ENCODE measurements around the gene EDN2. TPM values are rescaled to one million over a fixed set of nuclear protein-coding genes. Genes with fewer than 3 reads are reported as not detected.
A peak's percentile ranks its signal among the peaks of the same experiment; 100 is the strongest.

EDN2 gene
- total and polyA plus RNA-seq, 4 donors = 0.10 to 0.13 TPM; not detected in 2

DNA sequence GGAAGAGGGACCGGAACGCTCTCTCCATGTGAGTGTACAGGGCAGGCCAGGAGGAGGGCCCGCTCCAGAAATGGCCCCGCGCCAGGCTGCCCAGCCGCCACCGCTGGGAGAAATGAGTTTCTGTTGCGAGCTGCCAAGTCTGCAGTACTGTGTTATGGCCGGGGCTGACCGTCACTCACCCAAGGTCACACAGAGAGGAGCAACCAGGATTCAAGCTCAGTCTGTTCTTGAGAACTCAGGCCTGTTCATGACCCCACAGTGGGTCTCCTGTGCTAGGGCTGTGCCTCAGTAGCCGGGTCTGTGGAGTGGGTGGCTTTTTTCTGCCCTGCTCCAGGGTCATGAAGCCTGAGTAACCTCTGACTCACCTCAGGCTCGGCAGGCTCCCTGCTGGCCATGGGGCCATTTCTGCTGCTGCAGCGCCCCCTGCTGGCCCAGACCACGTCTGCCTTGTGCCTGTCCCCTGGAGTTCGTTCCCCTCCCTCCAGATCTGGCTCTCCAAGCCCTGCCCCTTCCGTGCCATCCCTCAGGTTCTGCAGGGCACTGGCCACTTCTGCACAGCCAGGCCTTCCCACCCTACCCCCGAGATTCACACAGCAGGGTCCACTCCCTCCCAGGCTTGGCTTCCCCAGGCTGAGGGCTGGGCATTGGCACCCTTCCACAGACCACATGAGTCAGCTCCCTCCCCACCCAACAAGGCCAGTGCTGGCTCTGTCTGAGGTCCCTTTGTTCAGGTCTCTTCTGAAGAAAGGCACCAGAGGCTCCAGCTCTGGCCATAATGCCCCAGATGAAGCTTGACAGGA lies 51.8 kb downstream of the EDN2 start:
- peaks cover 0 to 14% (median 8%) of the 10 kb centered on the region in 4 donors for H3K4me1 ChIP-seq (ENCODE audit: control insufficient read depth in 4 of 4, insufficient read depth in 4 of 4, low read length in 3 of 4)
- no peaks in the 10 kb centered on the region for H3K9me3 ChIP-seq (ENCODE audit: control insufficient read depth in 4 of 4, low read length in 3 of 4)
- H3K27ac ChIP-seq (ENCODE audit: low read depth in 1 of 2, low read length in 2 of 2) = peak overlapping the region in 1 of 2 donors; percentile 72
- H3K4me3 ChIP-seq (ENCODE audit: low read depth in 1 of 3, low read length in 3 of 3) = peak overlapping the region in 2 of 3 donors; percentile 21 to 48
- DNase-seq (ENCODE audit: low spot score) = peak; percentile 81
- WGBS = 13% methylated on average over 17 of the region's 17 CpGs
- H3K9ac ChIP-seq (ENCODE audit: low read depth in 1 of 2, low read length in 2 of 2) = peak overlapping the region in 1 of 2 donors; percentile 53
- no peaks in the 10 kb centered on the region for H3K36me3 ChIP-seq (ENCODE audit: control insufficient read depth in 4 of 4, insufficient read depth in 3 of 4, low read depth in 1 of 4, low read length in 3 of 4)
- TF ChIP-seq FOXA1 (IDR thresholded peaks at IDR 0.05) (no peak), EGR1 (IDR thresholded peaks at IDR 0.05; ENCODE audit: low read depth in 2 of 2) (no peak), JUND (IDR thresholded peaks at IDR 0.05) (peak; percentile 87 to 93), GABPA (IDR thresholded peaks at IDR 0.05 in 1 of 2, conservative IDR thresholded peaks at IDR 0.05 in 1 of 2) (no peak), FOXA2 (IDR thresholded peaks at IDR 0.05) (no peak), RXRA (IDR thresholded peaks at IDR 0.05) (peak; percentile 90 to 95), SP1 (IDR thresholded peaks at IDR 0.05) (peak; percentile 66), YY1 (IDR thresholded peaks at IDR 0.05) (peak; percentile 51), RAD21 (IDR thresholded peaks at IDR 0.05) (peak; percentile 92 to 94), NR2F2 (IDR thresholded peaks at IDR 0.05) (no peak), HNF4G (IDR thresholded peaks at IDR 0.05) (no peak), HNF4A (conservative IDR thresholded peaks at IDR 0.05) (peak; percentile 32 to 48), TAF1 (conservative IDR thresholded peaks at IDR 0.05) (no peak)
- TF ChIP-seq, protein P1, sequence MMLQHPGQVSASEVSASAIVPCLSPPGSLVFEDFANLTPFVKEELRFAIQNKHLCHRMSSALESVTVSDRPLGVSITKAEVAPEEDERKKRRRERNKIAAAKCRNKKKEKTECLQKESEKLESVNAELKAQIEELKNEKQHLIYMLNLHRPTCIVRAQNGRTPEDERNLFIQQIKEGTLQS (IDR thresholded peaks at IDR 0.05) = no peak
- TF ChIP-seq, protein P2, sequence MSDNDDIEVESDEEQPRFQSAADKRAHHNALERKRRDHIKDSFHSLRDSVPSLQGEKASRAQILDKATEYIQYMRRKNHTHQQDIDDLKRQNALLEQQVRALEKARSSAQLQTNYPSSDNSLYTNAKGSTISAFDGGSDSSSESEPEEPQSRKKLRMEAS (IDR thresholded peaks at IDR 0.05) = no peak
- TF ChIP-seq, protein P3, sequence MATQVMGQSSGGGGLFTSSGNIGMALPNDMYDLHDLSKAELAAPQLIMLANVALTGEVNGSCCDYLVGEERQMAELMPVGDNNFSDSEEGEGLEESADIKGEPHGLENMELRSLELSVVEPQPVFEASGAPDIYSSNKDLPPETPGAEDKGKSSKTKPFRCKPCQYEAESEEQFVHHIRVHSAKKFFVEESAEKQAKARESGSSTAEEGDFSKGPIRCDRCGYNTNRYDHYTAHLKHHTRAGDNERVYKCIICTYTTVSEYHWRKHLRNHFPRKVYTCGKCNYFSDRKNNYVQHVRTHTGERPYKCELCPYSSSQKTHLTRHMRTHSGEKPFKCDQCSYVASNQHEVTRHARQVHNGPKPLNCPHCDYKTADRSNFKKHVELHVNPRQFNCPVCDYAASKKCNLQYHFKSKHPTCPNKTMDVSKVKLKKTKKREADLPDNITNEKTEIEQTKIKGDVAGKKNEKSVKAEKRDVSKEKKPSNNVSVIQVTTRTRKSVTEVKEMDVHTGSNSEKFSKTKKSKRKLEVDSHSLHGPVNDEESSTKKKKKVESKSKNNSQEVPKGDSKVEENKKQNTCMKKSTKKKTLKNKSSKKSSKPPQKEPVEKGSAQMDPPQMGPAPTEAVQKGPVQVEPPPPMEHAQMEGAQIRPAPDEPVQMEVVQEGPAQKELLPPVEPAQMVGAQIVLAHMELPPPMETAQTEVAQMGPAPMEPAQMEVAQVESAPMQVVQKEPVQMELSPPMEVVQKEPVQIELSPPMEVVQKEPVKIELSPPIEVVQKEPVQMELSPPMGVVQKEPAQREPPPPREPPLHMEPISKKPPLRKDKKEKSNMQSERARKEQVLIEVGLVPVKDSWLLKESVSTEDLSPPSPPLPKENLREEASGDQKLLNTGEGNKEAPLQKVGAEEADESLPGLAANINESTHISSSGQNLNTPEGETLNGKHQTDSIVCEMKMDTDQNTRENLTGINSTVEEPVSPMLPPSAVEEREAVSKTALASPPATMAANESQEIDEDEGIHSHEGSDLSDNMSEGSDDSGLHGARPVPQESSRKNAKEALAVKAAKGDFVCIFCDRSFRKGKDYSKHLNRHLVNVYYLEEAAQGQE (IDR thresholded peaks at IDR 0.05) = no peak
- TF ChIP-seq, protein P4, sequence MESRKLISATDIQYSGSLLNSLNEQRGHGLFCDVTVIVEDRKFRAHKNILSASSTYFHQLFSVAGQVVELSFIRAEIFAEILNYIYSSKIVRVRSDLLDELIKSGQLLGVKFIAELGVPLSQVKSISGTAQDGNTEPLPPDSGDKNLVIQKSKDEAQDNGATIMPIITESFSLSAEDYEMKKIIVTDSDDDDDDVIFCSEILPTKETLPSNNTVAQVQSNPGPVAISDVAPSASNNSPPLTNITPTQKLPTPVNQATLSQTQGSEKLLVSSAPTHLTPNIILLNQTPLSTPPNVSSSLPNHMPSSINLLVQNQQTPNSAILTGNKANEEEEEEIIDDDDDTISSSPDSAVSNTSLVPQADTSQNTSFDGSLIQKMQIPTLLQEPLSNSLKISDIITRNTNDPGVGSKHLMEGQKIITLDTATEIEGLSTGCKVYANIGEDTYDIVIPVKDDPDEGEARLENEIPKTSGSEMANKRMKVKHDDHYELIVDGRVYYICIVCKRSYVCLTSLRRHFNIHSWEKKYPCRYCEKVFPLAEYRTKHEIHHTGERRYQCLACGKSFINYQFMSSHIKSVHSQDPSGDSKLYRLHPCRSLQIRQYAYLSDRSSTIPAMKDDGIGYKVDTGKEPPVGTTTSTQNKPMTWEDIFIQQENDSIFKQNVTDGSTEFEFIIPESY (IDR thresholded peaks at IDR 0.05) = no peak
- TF ChIP-seq, protein P5, sequence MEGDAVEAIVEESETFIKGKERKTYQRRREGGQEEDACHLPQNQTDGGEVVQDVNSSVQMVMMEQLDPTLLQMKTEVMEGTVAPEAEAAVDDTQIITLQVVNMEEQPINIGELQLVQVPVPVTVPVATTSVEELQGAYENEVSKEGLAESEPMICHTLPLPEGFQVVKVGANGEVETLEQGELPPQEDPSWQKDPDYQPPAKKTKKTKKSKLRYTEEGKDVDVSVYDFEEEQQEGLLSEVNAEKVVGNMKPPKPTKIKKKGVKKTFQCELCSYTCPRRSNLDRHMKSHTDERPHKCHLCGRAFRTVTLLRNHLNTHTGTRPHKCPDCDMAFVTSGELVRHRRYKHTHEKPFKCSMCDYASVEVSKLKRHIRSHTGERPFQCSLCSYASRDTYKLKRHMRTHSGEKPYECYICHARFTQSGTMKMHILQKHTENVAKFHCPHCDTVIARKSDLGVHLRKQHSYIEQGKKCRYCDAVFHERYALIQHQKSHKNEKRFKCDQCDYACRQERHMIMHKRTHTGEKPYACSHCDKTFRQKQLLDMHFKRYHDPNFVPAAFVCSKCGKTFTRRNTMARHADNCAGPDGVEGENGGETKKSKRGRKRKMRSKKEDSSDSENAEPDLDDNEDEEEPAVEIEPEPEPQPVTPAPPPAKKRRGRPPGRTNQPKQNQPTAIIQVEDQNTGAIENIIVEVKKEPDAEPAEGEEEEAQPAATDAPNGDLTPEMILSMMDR (IDR thresholded peaks at IDR 0.05; ENCODE audit: low read depth, low read length, missing input control) = peak; percentile 95
- H3K27me3 ChIP-seq (ENCODE audit: control insufficient read depth in 4 of 4, insufficient read depth in 4 of 4, low read length in 3 of 4) = peaks cover 0 to 3% (median 0%) of the 10 kb centered on the region in 4 donors

All from liver (tissue), 9 donors.